22Rv1 (cell line): Measurements from ENCODE around the gene CEP63.

Source experiments
- ZFX ChIP-seq: fragments of 450-650 bp; IDR thresholded peaks from 2 replicates; pipeline ENCODE4 v1.6.1; 2017; ENCODE audit warnings: antibody characterized with exemption, borderline replicate concordance
- TF ChIP-seq, protein P1 (sequence below): fragments of 450-650 bp; IDR thresholded peaks from 2 replicates; pipeline ENCODE4 v1.5.1; 2017; ENCODE audit warnings: mild to moderate bottlenecking

- TF ChIP-seq, protein P1, sequence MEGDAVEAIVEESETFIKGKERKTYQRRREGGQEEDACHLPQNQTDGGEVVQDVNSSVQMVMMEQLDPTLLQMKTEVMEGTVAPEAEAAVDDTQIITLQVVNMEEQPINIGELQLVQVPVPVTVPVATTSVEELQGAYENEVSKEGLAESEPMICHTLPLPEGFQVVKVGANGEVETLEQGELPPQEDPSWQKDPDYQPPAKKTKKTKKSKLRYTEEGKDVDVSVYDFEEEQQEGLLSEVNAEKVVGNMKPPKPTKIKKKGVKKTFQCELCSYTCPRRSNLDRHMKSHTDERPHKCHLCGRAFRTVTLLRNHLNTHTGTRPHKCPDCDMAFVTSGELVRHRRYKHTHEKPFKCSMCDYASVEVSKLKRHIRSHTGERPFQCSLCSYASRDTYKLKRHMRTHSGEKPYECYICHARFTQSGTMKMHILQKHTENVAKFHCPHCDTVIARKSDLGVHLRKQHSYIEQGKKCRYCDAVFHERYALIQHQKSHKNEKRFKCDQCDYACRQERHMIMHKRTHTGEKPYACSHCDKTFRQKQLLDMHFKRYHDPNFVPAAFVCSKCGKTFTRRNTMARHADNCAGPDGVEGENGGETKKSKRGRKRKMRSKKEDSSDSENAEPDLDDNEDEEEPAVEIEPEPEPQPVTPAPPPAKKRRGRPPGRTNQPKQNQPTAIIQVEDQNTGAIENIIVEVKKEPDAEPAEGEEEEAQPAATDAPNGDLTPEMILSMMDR: no peak
- TF ChIP-seq ZFX: no peak
Measured at GRCh38 chr3:134483195-134483900, 2.5 kb upstream of the CEP63 start.
